ENCODE results near the gene DELE1.

The DELE1 gene

DNA sequence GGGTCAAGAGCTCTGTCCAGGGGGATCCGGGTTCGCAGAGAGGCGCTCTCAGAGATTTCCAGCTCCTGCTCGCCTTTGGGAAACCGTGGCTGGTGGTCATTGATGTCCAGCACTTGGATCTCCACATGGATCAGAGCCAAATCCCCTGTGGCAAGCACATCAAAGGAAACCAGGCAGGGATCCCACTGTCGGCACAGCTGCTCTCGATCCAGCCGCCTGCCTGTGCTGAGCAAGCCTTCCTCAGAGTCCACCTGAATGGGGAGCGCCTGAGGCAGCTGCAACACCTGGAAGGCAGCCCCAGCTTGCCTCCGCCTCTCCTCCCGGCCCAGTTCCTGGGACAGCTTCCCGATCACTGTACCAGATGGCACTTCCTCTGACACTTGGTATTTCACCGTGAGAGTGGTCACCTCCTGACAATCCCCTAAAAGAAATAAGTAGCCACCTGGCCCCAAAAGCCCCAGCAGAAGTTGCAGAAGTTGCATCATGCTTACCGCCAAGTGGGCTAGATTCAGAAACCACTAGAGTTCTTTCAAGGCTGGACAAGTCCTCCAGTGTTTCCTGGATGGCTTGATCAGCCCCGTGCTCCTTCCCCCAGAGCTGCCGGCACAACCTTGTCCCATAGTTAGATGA, 33.8 kb downstream of the DELE1 start:
- DNase-seq (ENCODE audit: low read depth), result no peak

DNA sequence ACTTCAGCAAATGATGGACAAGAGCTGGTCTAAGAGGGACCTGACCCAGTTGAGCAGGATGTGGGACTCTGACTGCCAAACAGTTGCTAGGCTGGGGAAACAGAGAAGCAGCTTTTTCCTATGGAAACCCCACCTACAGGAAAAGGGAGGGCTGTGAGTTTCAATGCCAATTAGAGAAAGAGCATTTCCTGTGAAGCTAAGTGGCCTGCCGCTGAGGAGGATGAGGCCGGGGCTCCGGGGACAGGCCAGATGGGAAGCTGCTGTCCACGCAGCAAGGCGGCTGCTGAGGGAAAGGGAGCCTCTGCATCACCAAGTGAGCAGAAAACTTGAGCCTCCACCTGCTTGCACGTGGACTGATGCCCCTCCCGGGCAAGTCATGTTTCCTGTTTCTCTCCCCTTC, 34.4 kb downstream of the DELE1 start, which contains the start of gene PCDH12:
Gene PCDH12 (minus strand): TSS at position 90 of the 400 bp plus-strand sequence. CDS start 351 bp downstream, outside the sequence.
- DNase-seq (ENCODE audit: low read depth), result no peak

DNA sequence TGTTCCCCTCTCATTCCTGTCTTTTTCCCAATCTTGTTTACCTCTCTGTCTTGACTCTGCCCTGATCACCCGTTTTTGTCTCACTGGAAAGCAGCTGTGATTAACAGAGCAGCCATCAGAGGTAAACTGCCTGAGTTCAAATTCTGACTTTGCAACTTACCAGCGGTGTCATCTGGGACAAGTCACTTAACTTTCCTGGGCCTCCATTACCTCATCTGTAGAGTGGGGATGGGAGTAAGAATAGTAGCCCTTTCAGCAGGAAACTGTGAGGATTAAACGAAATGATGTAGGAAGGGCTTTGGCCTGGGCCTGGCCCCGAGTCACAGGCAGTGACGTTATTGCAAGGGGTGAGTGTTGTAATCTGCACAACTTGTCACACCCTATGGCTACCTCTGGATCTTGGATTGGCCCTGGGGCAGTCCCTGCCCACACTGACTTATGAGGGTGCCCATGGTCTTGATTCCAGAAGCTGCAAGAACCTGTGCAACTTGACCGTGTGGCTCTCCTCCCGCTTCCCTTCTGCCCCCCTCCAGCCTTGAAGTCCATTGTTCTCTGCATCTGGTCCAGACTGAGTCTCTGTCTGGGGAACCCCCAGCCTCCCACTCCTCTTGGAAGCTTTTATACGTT, 35.0 kb downstream of the DELE1 start:
- no peak for DNase-seq (ENCODE audit: low read depth)

DNA sequence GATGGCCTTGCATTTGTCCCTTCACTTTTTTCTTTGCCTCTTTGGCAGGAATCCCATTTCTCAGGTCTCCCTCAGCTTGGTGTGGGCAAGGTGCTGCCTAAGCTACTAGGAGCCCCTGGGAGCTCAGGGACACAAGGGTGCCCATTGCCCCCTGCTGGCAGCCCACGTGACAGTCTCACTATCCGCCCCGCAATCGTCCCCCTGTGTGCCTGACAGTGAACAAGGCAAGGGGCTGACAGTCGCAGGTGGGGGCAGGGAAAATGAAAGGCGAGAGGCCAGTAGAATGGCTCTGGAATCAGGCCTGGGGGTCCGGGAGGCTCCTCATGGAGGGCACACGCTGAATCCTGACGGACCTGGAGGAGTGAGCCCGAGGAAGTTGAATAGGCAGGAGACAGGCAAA, 36.3 kb downstream of the DELE1 start:
- DNase-seq (ENCODE audit: low read depth), result no peak

DNA sequence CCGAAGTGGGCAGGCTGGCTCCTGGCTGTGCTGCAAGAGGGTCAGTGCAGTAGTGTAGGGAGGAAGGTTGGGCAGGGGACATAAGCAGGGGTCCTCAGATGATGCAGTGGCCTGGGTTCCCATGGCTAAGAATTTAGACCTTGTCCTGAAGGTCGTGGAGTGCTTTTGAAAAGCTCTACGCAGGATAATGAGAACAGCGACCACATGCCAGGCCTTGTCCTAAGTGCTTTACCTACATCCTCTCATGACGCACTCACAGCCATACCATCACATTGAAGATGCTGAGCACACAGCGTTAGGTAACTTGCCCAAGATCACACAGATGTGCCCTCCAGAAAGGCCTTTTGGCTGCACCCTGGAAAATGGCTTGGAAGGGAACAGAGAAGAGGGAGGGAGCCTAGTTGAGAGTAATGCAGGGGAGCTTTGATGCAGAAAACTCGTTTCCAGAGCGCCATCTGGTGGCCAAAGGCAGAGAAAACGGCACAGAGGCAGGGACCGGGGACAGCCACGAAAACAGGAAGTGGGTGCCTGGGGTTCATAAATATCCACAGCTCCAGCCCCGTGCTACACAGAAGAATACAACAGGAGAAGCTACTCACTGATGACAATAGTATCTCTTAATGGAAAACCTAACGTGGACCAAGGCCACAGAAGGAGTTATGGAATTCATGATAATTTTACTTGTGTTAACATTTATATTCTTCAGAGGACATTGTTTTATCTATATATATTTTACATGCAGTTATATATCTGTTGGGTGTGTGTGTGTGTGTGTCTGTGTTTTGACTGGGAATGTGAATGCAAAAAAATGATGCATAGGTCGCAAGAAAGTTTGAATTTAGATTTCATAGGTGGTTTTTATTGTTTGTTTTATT, 37.0 kb downstream of the DELE1 start:
- DNase-seq (ENCODE audit: low read depth), result peak; percentile 84

DNA sequence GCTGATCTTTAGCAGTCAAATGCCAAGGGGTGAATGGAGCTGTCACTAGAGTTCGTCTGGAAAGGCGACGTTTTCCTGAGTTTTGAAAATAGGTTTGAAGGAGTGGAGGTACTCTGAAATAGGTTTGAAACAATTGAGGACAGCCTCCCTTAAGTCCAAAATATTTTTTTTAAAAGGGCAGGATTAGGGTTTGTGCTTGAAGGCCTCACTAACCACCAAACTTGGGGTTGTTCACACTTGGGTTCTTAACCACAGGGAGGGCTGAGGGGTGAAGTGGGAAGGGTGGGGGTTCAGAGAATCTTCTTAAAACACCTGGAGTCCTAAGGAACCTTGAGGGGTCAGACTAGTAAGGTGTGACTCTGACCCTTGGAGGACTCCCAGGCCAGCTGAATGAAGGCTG, 37.8 kb downstream of the DELE1 start:
- no peak for DNase-seq (ENCODE audit: low read depth)

DNA sequence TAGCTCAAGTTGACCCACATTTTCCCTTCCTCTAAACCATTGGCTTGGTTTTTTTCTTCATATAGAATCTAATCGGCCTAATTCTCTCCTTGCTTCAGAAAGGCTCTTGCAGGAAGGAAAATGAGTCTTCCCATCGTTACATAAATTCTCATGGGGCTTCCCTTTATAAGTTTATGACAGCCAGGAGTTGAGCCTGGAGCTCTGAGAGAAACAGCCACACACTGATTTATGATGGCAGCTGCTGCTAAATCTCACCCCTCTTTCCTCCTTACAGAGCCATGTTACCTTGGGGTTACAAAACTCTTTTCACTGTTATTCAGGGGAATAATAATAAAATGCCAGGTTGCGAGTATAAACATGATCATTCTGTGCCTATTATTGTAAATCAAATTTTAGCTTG, 40.0 kb downstream of the DELE1 start:
- no peak for DNase-seq (ENCODE audit: low read depth)

DNA sequence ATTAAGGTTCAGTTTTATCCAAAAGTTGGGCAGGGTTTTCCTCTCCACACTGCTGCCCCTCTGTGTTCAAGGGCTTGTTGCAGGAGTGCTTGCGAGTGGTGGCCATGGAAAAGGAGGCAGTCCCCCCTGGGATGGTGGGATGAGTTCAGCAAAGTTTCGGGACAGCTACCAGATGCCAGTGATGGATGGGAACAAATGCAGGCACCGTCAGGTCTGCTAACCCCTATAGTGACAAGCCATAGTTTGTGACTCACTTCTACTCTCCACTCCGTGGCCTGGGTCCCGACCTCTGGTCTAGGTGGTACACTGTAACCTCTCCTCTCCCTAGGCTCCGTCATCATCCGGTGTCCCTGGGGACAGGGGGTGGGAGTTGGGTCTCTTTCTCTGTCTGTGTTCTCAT, 41.4 kb downstream of the DELE1 start:
- no peak for DNase-seq (ENCODE audit: low read depth)

DNA sequence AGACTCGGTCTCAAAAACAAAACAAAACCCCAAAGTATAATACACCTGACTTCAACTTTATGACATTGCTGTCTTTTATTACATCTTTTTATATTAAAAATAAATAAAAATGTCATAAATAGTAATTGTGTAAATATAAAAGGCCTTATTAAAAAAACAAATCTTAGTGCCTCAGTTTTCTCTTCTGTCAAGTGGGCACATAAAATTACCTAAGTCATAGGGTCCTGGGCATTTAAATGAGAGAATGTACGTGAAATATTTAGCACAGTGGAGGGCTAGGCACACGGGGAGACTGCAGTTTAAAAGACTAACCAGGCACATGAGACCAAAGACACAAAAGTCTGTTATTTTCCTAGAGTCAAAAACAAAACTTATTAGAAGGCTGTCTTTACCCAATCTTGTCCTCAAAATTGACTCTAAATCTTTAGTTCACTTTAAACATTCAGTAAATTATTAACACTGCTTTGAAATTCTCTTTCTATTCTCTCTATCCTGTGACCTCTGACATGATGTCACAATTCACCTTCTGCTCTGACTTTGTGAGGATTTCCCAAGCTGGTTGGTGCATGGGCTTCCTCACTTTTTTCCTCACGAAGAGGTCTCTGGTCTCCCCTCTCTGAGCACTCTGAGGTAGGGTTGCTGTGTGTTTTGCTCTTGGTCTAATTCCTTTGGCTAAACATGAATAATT, 42.7 kb downstream of the DELE1 start:
- DNase-seq (ENCODE audit: low read depth), result no peak

DNA sequence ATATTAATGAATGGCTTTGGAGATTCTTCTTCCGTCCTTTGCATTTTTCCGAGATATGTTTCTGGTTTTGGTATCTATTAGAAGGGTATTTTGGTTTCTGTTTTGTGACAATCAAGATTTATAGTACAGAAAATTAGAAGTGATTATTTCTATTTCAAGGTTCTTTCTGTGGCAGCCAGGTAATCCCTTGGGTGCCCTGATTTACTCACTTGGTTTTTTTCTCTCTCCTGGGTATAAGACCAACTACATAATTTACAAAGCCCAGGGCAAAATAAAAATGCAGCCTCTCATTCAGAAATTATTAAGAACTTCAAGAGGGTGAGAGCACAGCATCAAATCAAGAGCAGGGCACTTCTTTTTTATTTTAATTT, 43.3 kb downstream of the DELE1 start:
- no peak for DNase-seq (ENCODE audit: low read depth)

DNA sequence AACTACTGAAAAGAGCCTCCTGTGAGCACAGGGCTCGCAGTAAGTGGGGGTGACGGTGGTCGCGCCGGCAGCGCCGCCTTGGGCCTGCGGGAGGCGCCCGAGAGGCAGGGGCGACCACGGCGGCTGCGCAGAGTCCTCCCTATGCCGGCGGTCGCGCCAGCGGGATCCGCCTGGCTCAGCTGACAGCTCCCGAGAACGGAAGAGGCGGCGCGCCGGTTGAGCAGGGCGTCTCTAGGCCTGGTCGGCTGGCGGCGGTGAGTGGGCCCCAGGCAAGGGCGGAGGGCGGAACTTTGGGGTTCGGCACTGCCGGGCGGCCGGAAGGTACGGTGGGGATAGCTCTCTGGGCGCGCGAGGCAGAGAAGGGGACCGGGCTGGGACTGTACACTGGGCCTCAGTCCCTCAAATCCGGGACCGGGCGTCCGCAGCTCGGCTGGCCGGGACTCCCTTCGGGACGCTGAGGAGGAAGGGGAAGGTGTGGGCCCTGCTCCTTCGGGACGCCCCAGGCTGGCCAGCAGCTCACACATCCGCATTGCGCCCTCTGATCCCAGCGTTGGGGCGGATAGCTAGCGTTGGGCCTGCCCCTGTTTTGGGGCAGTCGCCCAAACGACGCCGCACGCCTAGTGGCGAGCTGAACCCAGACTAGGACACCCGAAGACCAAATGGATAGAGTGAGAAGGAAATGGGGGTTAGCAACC, 45.4 kb downstream of the DELE1 start, which contains the start of gene RNF14:
Gene RNF14 (plus strand): TSS at position 192 of the 695 bp plus-strand sequence. CDS start 4,484 bp downstream, outside the sequence.
- DNase-seq (ENCODE audit: low read depth), result peak; percentile 83

DNA sequence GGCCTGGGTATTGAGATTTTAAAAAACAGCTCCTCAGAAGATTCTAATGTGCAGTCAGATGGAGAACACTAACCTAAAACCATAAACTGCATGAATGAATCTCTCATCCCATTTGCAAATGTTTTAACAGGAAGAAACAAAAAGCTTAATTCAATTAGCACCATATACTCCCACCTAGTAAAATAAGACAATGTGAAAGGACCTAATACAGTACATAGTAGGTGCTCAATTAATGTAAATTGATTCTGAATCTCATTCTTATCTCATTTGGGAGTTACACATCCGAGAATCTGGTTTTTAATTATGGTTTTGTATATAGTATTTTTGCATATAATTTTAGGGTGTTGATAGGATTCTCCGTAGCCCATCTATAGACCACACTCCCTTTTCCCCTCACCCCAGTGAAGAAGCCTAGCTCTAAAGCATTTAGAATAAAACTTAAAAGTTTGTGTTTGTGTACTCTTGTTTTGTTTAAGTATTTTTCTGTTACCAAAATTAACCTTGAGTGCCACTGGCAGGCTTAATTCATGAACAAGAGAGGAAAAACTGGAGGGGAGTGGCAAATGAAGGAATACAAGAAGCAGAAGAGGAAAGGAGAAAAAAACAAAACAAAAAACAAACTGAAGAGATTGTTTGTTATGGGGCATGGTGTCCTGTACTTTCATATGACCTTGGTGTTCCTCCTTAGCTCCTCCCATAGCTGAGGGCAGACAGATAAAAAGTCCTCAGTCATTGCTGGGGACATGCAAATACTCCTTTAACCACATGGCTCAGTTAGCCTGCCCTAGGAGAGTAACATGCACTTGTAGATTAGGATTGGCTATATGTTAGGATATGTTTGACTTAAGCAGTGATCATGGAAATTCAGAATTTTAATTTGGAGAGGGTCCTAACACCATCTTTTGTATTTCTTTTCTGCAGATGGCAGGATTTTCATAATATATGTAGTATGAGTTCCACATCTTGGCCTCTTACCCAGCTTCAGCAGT, 46.4 kb downstream of the DELE1 start:
- no peak for DNase-seq (ENCODE audit: low read depth)

DNA sequence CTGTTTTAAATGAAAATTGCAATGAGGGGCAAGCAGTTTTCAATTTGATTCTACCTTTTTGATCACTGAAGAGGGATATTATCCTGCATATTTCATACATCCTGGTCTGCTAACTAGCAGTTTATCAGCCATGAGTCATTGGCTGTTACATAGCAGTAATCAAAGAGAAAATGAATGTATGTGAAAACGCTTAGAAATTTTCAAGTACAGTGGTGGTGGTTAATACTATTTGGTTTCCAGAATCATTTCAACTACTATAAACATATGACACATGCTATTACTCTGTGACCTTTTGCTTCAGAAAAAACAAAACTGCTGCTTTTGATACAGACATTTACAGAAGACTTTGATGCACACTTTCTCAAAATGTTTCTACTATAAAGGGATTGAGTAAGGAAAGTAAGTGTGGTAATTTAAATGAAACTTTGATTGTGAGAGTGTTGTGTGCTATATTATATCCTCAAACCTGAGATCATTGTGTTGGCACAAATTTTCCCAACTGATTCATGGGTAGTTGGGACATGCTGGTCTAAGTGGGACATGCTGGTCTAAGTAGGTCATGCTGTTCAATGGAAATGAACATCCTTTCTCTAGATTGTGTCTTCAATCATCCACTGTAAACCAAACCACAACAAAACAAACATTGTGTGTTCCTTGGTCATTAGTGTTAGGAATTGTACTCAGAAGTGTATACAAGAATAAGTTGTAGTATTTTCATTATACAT, 50.4 kb downstream of the DELE1 start:
- no peak for DNase-seq (ENCODE audit: low read depth)

DNA sequence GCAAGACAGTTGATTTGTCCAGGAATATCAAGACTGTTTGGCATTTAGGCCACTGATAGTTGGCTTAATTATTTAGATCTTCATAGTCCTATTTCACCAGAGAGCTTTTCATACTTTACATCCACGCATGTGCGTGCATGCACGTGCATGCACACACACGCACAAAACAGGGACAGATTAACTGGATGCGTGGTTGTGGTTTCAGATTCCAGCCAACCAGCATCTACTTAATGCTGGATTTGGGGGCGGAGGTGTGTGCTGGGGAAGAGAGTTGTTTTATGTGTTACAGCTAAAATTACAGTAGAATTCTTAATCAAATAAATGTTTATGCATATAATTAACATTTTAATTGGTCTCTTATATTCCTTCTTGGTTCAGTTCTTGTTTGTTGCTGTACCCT, 52.5 kb downstream of the DELE1 start:
- DNase-seq (ENCODE audit: low read depth), result no peak

DNA sequence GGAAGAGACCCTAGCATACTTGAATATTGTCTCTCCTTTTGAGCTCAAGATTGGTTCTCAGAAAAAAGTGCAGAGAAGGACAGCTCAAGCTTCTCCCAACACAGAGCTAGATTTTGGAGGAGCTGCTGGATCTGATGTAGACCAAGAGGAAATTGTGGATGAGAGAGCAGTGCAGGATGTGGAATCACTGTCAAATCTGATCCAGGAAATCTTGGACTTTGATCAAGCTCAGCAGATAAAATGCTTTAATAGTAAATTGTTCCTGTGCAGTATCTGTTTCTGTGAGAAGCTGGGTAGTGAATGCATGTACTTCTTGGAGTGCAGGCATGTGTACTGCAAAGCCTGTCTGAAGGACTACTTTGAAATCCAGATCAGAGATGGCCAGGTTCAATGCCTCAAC, 54.7 kb downstream of the DELE1 start:
- DNase-seq (ENCODE audit: low read depth), result no peak

DNA sequence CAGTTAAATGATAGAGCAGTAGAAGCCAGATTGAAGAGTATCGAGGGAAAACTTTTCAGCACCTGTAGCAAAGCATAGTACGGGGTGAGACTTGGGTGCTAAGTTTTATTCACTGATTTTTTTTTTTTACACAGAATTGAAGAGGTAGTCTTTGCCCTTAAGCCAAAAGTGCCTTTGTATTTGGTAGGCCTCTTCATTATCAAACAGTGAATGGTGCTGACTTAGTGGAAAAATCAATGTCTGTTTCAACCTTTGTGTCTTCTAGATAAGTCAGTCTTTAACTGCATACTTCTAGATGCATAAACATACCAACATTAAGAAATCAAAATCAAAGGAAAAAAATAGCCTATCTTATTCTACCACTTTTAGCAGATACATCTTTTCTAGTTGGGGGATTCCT, 59.0 kb downstream of the DELE1 start:
- no peak for DNase-seq (ENCODE audit: low read depth)

DNA sequence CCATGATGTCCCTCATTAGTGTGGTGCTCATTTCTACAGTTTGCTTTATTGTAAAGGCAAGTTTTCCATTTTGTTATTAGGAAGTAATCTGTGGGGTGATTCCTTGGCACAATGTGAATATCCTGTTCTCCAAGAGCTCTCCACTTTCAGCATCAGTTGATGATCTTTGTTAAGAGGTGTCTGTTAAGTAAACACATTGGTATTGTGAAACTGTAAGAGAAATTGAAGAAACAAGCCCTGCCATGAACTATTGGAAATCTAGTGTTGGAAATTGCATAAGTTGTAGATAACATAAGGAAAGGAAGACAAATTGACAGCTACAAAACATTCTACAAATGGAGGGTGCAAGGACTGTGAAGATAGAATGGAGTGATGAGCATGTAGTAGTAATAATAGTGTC, 62.4 kb downstream of the DELE1 start:
- no peak for DNase-seq (ENCODE audit: low read depth)

DNA sequence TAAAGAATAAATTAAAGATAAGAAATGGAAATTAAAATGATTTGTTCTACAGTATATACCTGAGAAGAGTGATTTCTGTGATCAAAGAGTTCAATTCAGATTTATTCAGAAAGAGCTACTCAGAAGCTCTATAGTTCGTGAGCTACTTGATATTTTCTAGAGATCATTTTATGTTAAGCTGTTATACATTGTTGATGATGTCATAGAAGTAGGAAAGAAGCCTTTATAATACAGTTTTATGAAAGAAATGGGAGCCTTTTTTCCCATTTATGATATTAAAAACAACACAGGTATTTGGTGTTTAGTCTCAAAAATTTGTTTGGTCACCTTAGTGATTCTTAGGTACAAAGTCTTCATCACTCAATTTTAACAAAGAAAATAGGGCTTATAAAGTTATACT, 66.0 kb downstream of the DELE1 start:
- no peak for DNase-seq (ENCODE audit: low read depth)

All from stimulated activated CD8-positive, alpha-beta memory T cell treated with anti-CD3 and anti-CD28 coated beads, Interleukin-12 subunit alpha, Interleukin-12 subunit beta, amount 100 ng/mL, for 1 hour (primary cell).